ENCODE results near the gene CHST15.
"Not testable (repeated sequence)": the region's sequence is repeated elsewhere in the genome, so short reads cannot be mapped to it uniquely, and the experiment has no call there.

CHST15 gene

DNA sequence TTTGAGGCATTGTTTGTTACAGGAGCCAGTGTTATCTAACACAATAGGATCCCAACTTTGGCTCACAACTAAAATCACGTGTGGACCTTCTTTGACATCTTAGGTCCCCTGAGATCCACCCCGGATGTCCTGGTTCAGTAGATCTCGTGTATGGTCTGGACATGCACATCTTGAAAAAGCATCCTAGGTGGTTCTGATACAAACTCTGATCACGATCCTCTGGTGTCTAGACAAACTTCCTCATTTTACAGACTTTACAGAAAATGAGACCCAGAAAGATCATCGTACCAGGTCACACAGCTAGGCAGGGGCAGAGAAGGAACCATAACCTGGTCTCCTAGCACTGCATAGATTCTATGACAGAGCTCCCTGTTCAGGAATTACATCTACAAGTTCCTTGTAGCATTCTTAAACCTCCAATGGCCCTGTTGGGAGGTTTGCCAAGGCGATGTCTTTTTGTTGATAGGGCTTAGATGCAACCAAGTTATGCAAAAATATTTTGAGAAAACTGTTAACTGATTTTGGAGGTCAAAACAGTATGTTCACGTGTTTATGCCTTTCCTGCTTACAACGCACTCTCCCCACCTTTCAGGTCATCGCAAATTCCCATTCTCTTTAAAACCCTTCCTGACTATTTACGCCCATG lies 30.8 kb upstream of the CHST15 start:
- no peak for DNase-seq (ENCODE audit: low read depth)

DNA sequence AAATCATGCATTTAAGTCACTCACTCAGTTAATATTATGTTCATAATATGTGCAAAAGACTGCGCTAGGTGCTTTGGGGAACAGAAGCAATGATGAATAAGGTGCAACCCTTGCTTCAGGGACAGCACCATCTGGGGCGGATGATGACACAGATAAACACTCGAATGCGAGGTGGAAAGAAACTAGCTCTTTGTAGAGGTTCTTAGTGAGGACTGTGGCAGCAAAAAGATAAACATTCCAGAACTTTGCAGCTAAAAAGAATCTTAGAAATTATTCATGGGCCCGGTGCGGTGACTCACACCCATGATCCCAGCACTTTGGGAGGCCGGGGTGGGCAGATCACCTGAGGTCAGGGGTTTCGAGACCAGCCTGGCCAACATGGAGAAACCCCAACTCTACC lies 29.8 kb upstream of the CHST15 start:
- DNase-seq (ENCODE audit: low read depth) = no peak

DNA sequence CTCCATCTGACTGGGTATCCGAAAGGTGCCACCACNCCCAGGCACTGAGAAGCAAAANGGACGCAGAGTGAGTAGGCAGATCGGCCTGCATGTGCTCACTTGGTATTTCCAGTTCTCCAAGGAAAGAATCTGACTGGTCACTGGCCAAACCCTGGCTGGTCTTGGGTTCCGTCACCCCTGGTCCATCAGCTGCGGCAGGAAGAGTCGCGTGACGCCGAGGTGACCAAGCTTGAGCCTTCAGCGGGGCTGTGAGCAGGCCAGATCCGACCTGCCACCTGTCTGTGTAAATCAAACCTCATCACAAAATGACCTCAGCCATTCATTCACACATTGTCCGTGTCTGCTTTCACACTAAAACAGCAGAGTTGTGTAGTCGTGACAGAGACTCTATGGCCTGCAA lies 28.8 kb upstream of the CHST15 start:
- DNase-seq (ENCODE audit: low read depth) = no peak

DNA sequence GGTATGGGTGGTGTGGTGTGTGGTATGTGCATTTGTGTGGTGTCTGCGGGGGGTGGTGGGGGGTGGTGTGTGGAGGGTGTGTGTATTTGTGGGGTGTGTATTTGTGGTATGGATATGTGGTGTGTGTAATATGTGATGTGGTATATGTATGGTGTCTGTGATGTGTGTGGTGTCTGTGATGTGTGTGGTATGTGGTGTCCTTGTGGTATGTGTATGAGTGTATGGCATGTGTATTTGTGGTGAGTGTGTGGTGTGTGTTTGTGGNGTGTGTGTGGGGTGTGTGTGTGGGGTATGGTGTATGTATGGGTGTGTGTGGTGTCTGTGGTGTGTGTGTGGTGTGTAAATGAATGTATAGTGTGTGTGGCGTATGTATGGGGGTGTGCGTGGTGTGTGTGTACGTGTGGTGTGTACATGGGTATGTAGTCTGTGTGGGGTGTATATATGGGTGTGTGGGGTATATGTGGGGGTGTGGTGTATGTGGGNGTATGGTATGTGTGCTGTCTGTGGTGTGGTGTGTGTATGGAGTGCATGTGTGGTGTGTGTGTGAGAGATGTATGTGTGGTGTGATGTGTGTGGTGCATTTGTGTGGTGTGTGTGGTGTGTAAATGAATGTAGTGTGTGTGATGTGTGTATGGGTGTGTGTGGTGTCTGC lies 27.1 kb upstream of the CHST15 start:
- no peak for DNase-seq (ENCODE audit: low read depth)

DNA sequence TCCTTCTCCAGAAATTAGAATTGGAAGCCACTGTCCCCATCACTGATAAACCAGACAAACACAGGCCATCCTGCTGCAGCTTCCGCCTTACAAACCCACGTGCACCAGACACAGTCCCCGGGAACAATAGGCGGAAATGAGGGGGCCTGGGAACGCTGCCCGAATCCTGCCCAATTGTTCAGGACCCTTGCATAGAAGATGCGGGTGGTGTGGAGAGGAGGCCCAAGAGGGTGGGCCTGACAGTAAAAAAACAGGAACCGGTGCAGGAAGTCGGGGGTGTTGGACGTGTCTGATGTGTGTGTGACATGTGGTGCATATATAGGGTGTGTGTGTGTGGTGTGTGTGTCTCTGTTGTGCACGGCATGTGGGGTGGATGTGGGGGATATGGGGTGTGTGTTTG lies 26.5 kb upstream of the CHST15 start:
- no peak for DNase-seq (ENCODE audit: low read depth)

DNA sequence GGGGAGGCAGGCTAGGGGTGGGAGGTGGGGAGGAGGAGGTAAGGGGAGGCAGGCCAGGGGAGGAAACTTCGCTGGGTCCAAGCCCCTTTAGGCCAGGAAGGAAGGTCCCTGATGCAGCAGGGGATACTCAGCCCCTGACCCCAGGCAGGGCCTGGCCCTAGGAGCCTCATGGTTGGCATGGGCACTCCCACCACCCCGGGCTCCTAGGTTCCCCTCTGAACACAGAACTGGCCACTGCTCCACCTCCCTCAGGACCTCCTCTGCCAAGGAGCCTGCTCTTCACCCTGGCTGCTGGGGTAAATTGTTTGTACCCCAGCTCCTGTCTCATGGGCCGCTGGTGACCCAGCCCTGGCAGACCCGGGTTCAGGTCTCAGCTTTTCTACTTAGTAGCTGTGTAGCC lies 25.8 kb upstream of the CHST15 start:
- DNase-seq (ENCODE audit: low read depth) = no peak

DNA sequence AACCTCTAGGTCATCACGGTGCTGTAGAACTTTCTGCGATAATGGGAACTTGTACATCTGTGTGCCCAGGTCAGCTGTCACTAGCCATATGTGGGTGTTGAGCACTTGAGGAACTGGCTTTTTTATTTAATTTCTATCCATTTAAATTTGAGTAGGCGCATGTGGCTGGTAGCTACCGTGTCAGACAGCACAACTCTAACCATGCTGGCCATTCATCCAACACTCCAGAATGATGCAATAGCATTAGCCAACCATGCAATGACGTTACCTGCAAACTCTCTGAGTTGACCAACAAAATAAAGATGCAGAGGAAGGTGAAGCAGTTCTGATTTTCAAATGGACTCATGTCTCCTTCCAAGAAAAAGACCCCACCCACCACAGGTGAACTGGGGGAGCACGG lies 24.4 kb upstream of the CHST15 start:
- DNase-seq (ENCODE audit: low read depth) = no peak

DNA sequence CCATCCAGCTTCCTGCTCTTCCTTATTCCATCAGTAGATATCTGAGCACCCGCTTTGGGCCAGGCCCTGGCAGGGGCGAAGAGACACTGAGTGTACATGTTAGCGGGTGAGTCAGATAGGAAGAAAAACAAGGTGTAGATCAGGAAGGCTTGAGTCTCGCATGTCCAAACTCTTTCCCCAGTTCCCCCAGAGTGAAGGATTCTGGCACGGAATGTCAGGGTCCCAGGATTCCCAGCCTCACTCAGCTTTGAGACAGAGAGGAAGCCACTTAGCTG lies 24.1 kb upstream of the CHST15 start:
- no peak for DNase-seq (ENCODE audit: low read depth)

DNA sequence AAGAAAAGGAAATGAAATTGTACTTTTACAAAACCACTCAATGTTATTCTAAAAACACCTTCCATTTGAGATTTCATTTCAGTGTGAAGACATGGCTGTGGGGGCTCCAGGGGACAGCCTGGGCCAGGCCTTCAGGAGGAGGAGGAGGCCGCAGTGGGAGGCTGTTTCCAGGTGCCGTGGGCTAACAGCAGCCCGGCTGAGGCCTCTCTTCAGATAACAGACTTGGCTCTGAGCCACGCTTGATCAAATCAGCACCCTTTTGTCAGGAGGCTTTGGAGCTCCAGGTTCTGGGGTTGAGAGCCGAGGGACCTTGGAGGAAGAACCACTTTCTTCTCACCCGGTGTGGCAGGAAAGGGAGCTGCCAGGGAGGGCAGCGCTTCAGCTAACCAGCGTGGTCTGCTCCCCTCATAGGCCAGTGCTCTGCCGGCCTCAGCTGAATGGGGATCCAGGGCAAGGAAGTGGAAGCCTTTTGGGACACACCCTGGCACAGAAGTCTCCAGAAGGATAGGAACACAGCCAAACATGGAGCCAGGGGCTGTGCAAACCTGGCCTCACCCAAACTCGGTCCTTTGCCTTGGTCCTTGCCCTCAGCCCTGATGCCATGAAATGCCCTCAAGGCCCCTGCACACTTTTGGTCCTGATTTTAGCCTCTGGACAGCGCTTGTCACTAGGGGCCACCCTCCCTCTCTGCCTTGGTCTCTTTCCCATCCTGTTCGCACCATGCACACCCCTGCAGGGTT lies 23.5 kb upstream of the CHST15 start:
- DNase-seq (ENCODE audit: low read depth) = no peak

DNA sequence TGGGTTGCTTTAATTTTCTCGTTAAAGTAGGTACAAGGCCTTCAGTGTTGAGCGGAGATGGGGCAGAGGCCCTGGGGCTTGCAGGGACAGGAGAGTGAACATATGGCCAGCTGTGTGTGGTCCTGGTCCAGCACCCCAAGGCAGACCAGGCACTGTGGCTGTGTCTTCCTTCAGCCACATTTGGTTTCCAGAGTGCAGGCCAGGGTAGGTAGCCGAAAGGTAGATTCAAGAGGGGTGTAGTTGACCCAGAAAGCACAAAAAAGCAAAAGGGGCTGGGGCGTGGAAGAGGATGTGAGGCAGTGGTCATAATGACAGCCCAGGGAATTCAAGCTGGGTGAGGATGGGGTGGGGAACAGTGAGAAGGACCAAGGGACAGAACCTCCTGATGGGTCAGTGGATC lies 21.3 kb upstream of the CHST15 start:
- no peak for DNase-seq (ENCODE audit: low read depth)

DNA sequence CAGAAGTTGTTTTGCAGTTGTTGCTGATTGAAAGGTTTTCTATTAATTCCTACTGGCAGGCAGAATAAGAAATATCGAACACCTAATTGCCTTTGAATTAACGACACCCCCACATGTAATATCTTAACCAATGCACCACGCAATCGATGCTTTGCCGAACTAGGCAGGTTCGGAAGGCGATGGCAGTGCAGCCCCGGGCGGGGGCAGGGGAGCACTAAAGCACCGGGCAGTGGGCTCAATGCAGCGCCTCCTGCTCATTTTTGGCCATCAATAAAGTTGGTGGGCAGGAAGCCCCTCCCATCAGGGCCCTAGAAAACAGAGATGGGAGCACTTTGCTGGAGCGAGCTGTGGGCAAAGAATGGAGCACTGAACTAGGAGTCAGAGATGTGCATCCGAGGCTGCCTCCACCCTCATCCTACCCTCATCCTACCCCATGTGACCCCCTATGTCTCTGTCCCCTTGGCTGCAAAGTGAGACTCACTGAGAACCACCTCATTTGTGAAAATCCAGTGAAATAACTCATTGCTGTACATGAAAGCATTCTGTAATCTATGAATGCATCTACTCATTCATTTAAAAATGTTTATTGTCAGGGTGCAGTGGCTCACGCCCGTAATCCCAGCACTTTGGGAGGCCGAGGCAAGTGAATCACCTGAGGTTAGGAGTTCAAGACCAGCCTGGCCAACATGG lies 19.6 kb upstream of the CHST15 start:
- DNase-seq (ENCODE audit: low read depth) = no peak

DNA sequence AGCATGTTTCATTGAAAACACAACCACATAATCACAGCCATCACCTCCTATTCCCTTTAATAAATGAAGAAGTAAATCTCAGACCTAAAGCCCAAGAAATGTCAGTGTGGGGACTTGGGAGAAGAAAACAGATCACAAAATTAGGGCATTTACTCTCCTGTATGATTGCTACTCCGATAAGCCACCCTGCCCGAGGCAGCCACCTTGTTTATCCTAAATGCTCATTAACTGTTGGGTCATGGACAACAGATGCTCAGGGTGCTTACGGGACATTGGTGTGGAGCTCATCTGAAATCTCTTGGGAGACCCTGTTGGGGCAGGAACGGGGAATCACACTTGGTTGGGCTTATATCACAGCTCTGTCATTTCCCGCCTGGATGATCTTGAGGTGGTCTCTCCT lies 17.5 kb upstream of the CHST15 start:
- DNase-seq (ENCODE audit: low read depth) = no peak

DNA sequence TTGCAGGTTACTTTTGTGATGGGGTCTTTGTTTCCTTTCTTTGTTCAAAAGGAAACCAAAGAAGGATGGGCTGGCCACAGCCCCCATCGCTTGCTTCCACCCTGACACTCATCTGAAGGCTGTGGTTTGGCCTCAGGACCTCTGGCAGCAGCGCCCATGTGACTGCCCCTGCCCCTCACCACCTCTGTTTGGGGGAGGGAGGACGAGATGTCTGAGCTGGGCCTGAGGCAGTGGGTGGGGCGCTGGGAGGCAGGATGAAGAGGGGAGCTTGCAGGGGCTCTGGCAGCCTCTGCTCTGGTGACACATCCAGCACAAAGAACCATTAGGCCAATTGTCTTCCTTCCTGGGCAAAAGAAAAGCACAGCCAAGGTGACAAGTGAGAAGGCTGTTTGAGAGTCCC lies 15.9 kb upstream of the CHST15 start:
- DNase-seq (ENCODE audit: low read depth) = no peak

DNA sequence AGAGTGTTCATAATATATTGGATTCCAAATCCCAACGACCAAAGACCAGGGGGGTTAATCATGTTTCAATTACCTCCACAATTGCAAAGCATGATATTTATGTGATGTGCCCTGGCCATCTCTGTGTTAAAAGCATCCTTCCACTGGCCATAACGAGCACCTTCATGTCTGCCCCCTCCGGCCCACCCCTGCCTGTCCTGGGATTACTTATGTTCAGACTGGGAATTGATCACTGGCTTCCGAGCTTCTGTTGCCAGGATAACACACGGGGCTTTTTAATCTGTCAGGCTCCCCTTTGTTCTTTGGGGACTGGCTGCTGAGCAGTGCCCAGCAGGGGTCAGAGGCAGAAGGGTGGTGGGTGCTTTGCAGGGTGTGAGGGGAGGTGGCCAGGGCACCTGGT lies 13.7 kb upstream of the CHST15 start:
- no peak for DNase-seq (ENCODE audit: low read depth)

DNA sequence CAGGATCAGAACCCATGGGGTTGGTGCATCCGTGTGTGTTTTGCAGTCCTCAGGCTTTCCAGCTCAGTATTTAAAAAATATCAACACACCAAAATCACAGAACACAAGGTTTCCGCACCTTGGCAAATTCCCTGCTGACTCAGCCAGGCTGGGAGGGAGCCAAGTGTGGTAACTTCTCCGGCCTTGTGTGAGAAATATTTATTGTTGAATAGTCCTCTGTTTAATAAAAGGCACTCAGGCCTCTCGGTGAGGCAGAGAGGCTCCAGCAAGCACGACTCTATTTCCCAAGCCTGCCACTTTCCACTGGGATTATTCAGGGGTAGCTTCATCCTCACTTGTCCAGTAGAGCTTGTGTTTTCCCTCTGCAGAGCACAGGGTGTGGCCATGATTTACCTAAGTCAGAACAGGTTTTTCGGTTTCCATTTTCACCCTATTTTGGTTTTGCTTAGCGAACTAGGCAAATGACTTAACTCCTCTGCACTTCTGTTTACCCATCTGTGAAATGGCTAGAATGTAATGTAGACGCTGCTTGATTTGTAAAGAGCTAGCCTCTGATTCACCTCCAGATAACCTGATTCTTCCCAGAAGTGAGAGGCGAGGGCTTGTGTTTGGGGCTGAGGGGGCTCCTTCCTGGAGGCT lies 13.0 kb upstream of the CHST15 start:
- peak; percentile 38 for DNase-seq (ENCODE audit: low read depth)

DNA sequence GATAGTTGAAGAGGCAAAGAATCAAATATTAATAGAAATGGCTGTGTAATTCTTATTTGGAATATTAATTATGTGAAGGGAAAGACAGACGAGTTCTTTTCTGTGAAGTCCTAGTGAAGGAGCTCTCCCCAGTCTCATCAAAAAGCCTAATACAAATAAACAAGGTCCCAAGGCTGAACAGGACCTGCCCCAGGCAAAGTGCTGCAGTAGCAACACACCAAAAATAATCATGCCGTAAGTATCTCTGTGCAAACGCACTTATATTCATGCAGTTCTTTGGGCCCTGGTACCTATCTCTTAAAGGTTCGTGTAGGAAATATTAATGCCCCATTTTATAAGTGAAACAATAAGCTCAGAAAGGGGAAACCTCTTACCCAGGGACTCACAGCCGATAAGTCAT lies 12.2 kb upstream of the CHST15 start:
- no peak for DNase-seq (ENCODE audit: low read depth)

DNA sequence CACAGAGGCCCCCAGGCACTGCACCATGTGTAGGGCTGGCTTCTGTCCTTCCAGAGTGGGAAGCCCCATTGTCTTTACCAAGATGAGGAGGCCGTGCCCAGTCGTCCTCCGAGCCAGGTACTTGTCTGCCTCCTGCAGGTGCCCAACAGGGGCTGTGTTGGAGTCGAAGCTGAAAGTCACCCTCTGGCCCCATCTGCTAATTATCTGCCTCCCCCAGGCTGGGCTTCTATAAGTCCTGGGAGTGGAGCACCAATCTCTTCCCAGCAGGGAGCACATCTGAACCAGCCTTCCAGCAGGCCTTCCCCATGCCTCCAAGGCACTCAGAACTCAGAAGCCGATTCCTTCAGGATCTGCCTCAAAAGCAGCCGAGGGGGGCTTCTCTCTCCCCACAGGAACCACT lies 11.6 kb upstream of the CHST15 start:
- no peak for DNase-seq (ENCODE audit: low read depth)

DNA sequence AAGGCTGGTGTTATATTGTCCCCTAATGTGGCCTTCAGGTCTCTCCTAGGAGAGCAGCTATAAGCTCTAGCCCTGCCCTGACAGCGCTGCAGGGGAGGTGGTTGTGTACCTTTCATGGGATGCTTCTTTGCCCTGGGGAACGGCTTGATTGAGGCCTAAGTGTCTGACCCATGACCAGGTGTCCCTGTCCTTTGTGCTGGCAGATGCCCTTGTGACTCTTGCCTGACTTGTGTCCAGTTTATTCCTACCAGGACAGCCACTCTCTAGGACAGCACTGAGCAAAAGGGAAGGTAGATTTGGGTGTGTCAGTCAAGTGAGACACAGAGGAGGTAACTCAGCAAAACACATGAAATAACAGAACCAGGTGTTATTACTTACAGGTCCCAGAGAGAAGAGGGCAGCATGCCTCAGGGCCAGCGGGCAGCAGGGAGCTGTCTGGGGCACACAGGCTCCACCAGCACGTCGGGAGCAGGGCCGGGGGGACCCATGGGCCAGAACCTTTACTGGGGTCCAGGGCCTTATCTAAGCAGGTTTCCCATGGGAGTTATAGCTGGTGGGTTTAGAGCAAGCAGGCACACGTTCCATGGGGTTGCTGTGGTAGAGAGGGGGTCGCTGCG lies 10.7 kb upstream of the CHST15 start:
- DNase-seq (ENCODE audit: low read depth) = no peak

DNA sequence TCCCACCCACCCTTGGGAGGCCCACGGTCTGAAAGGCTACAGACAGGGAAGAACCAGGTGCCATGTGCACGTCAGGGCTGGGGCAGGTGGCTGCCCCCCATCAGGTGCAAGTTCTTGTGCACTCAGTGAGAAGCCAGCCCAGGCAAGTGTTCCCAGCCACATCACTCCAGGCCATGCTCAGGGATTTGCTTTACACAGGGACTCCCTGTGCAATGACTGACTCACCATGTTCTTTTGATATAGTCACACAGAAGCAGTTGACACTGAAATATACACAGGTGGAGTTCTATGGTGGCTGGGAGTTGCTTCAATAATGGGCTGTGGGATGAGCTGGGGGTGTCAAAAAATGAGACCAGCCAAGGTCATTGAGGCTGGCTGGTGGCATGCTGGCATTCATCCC lies 8.0 kb upstream of the CHST15 start:
- no peak for DNase-seq (ENCODE audit: low read depth)

DNA sequence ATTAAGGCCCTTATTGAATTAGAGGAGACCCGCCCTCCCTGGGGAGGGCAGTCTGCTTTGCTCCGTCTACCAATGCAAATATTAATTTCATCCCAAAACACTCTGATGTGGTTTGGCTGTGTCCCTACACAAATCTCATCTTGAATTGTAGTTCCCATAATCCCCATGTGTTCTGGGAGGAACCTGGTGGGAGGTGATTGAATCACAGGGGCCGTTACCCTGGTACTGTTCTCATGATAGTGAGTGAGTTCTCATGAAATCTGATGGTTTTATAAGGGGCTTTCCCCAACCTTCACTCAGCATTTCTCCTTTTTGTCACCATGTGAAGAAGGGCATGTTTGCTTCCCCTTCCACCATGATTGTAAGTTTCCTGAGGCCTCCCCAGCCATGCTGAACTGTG lies 7.3 kb upstream of the CHST15 start:
- DNase-seq (ENCODE audit: low read depth) = not testable (repeated sequence)

DNA sequence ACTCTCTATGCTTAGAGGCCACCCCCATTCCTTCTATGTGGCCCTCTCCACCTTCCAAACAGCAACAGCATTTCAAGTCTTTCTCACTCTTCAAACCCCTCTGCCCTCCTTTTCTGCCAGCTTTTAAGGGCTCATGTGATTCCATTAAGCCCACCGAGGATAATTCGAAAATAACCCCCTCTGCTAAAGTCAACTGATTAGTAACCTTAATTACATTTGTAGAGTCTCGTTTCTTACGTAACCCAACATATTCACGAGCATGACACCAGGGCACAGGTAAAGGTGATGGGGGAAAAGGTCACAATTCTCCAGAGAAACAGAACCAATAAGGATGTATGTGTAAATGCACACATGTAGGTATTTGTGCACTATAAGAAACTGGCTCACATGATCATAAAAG lies 6.7 kb upstream of the CHST15 start:
- no peak for DNase-seq (ENCODE audit: low read depth)

DNA sequence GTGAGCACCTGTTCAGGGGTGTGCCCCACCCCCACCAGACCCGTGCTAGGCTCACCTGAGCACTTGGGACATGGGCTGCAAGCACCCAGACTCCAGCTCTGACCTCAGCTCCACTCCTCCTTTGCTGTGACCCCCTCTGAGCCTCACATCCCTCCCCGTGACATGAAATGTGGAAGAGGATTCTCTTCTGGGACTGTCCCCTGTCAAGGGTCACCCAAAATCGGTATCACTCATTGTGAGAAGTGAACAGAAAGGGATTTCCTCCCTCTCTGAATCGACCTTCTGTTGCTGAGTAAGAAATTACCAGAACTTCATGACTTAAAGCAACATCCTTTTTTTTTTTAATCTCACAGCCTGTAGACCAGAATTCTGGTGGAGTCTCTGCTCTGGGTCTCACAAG lies 6.2 kb upstream of the CHST15 start:
- DNase-seq (ENCODE audit: low read depth) = no peak

Data from GM04504 (cell line).